HG03342 (cell line): ENCODE measurements around the gene RPS28.
"Not testable (repeated sequence)": the region's sequence is repeated elsewhere in the genome, so short reads cannot be mapped to it uniquely, and the experiment has no call there.

Source experiments
- ATAC-seq: cut with Tn5 transposase; IDR thresholded peaks from one replicate; pipeline ENCODE4 v1.9.1; 2021; ENCODE audit warnings: mild to moderate bottlenecking, moderate library complexity; ENCODE audit not compliant: unreplicated experiment

The RPS28 gene

GRCh38 chr19:8340341-8341096 lies 19.2 kb downstream of the RPS28 start:
- no peak for ATAC-seq

GRCh38 chr19:8341504-8341903 lies 20.2 kb downstream of the RPS28 start:
- not testable (repeated sequence) for ATAC-seq

- ATAC-seq, result no peak
Observed at GRCh38 chr19:8342316-8342683, 21.0 kb downstream of the RPS28 start.

- ATAC-seq, result peak; percentile 89
Observed at GRCh38 chr19:8342684-8343482, 21.6 kb downstream of the RPS28 start, which contains the start of gene KANK3. Gene KANK3 (minus strand): TSS chr19:8343262. CDS start chr19:8337828, 5,434 bp downstream.

GRCh38 chr19:8343483-8343844 lies 22.2 kb downstream of the RPS28 start:
- no peak for ATAC-seq

GRCh38 chr19:8349629-8350372 lies 28.5 kb downstream of the RPS28 start:
- ATAC-seq, result not testable (repeated sequence)

- ATAC-seq, result no peak
Observed at GRCh38 chr19:8352134-8352827, 31.0 kb downstream of the RPS28 start.

- ATAC-seq, result not testable (repeated sequence)
Observed at GRCh38 chr19:8352845-8353244, 31.5 kb downstream of the RPS28 start.

- ATAC-seq, result no peak
Observed at GRCh38 chr19:8355631-8356402, 34.5 kb downstream of the RPS28 start.

- no peak for ATAC-seq
Observed at GRCh38 chr19:8357007-8357521, 35.8 kb downstream of the RPS28 start.

GRCh38 chr19:8358948-8359347 lies 37.7 kb downstream of the RPS28 start:
- no peak for ATAC-seq

- no peak for ATAC-seq
Observed at GRCh38 chr19:8360196-8360595, 38.9 kb downstream of the RPS28 start.

- no peak for ATAC-seq
Observed at GRCh38 chr19:8361921-8362793, 40.9 kb downstream of the RPS28 start.

GRCh38 chr19:8363803-8364771 lies 42.8 kb downstream of the RPS28 start, which contains the start of gene ANGPTL4:
Gene ANGPTL4 (plus strand): TSS chr19:8364155. CDS start chr19:8364322, 167 bp downstream.
- no peak for ATAC-seq

- no peak for ATAC-seq
Observed at GRCh38 chr19:8366121-8366581, 44.9 kb downstream of the RPS28 start.

GRCh38 chr19:8366961-8367326 lies 45.6 kb downstream of the RPS28 start:
- no peak for ATAC-seq

GRCh38 chr19:8367327-8368001 lies 46.2 kb downstream of the RPS28 start:
- ATAC-seq, result no peak
